Measurements from ENCODE around the gene AICDA. TPM values are rescaled to one million over a fixed set of nuclear protein-coding genes. Genes with fewer than 3 reads are reported as not detected.
"Not testable (repeated sequence)": the region's sequence is repeated elsewhere in the genome, so short reads cannot be mapped to it uniquely, and the experiment has no call there.

Gene AICDA
- total RNA-seq (2014; rRNA removed; shearing (Covaris generic)) = not detected in 2 replicates

DNA sequence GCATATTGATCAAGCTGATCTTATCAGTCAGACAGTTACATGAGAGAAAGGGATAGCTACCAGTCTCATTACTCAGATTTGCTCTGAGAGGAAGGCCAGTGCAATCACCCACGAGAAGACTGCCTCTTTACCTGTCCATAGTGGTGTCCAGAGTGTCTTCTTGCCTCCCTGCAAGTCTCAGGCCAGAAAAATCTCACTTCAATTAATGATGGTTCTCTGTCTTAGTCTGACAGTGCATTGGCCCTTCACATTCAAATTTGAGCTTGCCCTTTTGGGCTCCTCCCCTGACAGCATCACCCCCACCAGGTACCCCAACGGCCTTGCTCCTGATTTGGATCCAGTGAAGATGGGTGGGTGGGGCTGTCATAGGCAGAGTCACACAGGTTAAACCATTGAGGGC lies at the start of gene AICDA:
TSS of gene AICDA (minus strand) at position 231 of the 400 bp plus-strand sequence. CDS start at position 139, 92 bp downstream.
- no peak for DNase-seq (ENCODE audit: low read depth)

DNA sequence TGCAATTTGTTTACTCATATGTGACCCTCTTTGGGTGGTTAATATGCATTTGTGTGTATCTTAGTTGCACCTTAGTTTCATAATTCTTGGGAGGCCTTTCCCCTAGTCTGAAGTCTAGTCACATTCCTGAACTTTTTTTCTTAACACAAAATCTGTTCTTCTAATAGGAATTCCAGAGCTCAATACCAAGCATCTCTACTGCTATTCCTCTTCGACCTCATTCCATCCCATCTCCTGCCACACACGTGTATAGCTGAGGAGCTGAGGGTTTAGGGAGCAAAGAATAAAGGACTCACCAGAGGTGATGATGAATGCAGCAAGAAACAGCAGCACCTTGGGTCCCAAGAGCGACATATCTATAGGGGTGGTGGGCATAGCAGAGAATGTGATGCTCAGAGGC lies 49.1 kb upstream of the AICDA start:
- no peak for DNase-seq (ENCODE audit: low read depth)

- no peak for DNase-seq (ENCODE audit: low read depth)
Measured at GRCh38 chr12:8661016-8661415, 48.4 kb upstream of the AICDA start.

DNA sequence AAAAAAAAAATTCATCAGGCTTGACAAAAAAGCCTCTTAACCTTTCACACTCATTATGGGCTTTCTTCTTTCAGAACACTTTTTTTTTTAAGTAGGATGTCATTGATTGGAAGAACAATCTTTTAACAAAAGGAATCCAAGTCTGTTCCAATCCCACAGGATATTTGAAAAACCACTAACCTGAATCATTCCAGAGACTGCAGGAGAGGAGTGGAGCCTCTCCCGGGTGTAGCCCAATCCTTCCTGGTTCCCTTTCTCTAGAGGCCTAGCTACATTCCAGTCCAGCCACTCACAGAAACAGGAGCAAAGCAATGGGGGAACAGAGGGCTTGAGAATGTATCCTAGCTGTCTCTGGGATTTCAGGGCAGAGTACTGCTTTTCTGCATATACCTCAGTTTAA lies 45.7 kb upstream of the AICDA start:
- DNase-seq (ENCODE audit: low read depth) = peak; percentile 52

- no peak for DNase-seq (ENCODE audit: low read depth)
Measured at GRCh38 chr12:8655421-8655820, 42.8 kb upstream of the AICDA start.

GRCh38 chr12:8648576-8649205 lies 36.0 kb upstream of the AICDA start:
- no peak for DNase-seq (ENCODE audit: low read depth)

DNA sequence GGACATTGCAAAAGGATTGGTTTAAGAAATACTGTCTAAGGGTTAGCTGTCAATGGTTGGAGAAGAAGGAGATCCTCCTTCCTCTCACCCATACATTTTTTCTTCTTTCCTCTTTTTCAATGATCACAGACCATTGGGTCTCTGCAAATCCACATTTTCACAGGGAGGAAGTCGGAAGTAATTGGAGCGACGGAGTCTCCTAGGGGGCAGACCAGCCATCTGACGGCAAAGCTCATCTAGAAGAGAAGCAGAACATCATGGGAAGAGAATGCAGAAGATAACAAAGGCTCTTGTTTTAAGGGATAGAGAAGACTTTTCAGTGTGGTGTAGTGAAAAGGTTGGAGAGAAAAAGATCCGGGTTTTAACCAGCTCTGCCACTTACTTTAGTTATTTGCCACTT lies 35.3 kb upstream of the AICDA start:
- no peak for DNase-seq (ENCODE audit: low read depth)

DNA sequence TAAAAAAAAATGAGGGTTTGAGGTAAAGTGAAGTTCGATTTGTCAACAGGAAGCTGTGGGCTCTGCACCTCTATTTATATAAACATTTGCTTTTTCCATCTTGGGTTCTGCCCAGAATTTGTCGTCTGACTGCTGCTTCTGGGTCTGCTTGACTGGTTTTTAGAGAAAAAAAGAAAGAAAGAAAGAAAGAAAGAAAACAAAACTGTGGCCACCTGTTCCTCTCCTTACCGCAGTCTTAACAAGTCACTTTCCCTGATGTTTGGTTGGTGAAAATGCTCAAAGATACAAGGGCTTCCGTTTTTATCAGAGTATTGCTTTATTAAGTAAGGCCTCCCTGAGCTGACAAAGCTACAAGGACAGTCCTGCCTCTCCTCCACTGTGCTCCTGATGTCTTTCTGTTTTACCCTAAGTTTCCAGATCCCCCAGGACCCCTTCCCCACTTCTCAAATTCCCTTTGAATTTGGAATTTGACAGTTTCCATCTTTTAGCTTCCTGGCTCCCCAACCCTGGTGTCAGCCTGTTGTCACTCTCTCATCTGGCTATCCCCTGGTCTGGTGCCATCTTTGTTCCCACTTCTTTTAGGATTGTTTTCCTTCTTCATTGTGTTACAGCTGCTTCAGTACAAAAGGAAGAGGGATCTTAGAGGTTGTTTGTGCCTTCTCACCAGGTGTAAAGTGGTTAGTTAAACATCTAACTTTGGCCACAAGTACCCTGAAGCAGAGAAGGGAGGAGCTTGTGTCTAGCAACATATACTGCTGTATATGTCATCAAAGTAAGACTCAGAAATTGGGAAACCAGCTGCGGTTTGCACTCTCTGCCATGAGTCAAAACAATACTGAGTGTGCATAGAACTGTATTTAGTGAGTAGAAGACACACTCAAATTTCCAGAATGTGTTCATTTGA lies 31.9 kb upstream of the AICDA start:
- no peak for DNase-seq (ENCODE audit: low read depth)

DNA sequence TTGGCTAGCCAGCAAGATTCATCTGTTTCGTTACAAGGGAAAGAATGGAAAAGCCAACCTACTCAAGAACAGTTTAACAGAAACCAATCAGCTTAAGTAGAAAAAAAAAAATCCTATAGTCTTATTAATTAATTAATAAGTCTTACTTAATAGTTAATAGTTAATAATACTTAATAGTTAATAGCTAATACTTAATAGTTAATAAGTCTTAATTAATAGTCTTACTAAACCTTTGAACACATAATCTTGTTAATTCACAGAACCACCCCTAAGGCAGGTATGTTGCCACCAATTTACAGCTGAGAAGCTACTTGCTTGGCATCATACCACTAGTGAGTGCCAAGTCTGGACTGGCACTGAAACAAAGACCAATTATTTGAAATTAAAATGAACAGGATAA lies 30.1 kb upstream of the AICDA start:
- no peak for DNase-seq (ENCODE audit: low read depth)

DNA sequence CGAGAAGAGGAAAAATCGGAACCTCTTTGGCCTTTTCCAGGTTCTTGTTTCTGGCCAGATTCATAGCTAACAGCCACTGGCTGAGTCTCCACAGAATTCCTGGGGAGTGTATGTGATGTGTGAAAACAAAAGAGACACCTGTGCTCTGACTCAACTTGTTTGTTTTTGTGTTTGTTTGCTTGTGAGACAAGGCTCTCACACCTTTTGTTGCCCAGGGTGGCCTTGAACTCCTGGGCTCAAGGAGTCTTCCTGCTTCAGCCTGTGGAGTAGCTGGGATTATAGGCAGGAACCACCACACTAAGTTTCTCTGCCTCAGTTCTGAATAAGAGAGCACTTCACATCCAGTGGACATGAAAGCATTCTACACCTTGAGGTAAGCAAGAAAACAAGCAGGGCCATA lies 27.3 kb upstream of the AICDA start:
- DNase-seq (ENCODE audit: low read depth) = no peak

DNA sequence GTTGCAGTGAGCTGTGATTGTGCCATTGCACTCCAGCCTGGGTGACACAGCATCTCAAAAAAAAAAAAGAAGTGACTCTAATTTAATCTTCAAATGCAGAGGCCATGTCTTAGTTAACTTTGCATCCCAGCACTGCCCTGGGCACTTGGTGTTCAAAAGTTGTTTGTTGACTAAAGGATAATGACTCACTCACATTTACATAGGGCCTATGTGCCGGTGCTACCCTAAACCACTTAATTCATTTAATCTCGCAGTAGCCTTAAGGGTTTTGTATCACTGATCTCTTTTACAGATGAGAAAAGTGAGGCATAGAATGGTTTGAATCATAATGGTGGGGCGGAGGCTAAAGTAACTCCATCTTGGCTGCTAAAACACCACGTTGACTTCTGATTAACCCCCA lies 26.3 kb upstream of the AICDA start:
- DNase-seq (ENCODE audit: low read depth) = no peak

DNA sequence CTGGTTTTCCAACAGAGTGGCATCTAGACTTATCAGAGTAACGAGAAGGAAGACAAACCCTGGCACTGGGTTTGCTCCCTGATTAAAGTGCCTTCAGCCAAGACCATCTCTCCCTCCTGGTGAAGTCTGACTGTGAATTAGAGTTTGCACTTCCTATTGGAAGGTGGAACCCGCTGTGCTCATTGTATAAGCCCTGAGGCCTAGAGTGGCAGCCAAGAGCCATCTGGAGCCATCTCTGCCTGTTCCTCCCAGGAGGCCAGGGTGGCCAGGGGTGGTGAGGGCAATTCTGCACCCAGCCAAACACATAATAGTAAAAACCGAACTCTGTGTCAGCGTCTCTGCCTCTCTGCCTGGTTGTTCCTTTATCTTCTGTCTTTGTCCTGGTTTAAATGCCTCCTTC lies 25.0 kb upstream of the AICDA start:
- no peak for DNase-seq (ENCODE audit: low read depth)

DNA sequence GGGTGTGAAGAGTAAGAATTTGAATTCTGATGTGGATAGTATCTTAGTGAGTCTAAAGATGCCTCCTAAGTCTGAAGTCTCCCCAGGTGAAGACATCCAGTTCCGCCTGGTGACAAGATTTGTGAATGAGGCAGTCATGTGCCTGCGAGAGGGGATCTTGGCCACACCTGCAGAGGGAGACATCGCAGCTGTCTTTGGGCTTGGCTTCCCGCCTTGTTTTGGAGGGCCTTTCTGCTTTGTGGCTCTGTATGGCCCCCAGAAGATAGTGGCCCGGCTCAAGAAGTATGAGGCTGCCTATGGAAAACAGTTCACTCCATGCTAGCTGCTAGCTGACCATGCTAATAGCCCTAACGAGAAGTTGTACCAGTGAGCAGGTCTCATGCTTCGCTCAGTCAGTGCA lies 24.6 kb upstream of the AICDA start:
- DNase-seq (ENCODE audit: low read depth) = no peak

DNA sequence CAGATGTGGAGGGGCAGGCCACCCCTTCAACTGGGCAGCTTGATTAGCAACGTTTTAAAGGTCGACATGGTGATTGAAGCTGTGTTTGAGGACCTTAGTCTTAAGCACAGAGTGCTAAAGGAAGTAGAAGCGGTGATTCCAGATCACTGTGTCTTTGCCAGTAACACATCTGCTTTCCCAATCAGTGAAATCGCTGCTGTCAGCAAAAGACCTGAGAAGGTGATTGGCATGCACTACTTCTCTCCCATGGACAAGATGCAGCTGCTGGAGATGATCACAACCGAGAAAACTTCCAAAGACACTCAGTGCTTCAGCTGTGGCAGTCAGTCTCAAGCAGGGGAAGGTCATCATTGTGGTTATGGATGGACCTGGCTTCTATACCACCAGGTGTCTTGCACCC lies 23.9 kb upstream of the AICDA start:
- DNase-seq (ENCODE audit: low read depth) = no peak

- DNase-seq (ENCODE audit: low read depth) = not testable (repeated sequence)
Measured at GRCh38 chr12:8636007-8636346, 23.3 kb upstream of the AICDA start.

- not testable (repeated sequence) for DNase-seq (ENCODE audit: low read depth)
Measured at GRCh38 chr12:8635342-8636006, 22.8 kb upstream of the AICDA start.

GRCh38 chr12:8630131-8630530 lies 17.5 kb upstream of the AICDA start:
- DNase-seq (ENCODE audit: low read depth) = no peak

DNA sequence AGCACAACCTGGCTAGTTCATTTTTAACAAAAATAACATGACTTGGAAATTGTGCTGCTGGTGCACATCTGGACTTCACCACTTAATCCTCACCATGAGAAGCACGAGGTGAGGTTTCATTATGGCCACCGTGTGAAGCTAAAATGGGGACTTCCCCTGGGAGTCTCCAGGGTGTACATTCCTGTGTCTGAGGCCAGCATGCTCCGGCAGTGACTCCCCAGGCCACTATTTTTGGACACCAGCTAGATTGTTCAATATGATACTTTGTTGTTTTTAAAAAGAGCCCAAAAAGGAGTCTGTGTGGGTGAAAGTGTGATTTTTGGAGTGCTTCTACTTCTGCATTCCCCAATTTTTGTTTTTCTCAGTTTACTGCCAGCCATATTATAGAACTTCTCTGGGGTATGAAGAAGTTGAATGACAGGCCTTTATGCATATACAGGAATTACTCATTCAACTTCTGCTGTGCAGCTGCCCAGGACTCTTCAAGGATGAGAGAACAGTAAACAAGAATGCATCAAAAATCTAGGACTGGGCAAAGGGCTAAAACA lies 16.9 kb upstream of the AICDA start:
- DNase-seq (ENCODE audit: low read depth) = peak; percentile 12

DNA sequence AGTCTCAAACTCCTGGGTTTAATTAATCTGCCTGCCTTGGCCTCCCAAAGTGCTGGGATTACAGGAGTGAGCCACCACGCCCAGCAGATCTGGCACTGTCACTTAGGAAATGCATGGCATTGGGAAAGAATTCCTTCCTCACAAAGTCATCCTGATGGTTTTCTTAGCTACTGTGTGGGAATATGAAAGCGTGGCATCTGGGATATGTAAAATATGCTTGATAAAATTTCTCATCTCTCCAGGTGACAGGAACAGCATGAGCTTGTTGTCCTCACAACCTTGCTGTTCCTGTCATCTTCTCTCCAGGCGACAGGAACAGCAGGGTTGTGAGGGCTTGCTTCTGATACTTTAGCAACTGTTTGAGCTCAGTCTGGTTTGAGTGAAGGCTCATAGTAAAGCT lies 16.1 kb upstream of the AICDA start:
- DNase-seq (ENCODE audit: low read depth) = no peak

DNA sequence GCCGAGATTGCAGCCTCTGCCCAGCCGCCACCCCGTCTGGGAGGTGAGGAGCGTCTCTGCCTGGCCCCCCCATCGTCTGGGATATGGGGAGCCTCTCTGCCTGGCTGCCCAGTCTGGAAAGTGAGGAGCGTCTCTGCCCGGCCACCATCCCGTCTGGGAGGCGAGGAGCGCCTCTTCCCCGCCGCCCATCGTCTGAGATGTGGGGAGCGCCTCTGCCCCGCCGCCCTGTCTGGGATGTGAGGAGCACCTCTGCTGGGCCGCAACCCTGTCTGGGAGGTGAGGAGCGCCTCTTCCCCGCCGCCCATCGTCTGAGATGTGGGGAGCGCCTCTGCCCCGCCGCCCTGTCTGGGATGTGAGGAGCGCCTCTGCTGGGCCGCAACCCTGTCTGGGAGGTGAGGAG lies 12.1 kb upstream of the AICDA start:
- not testable (repeated sequence) for DNase-seq (ENCODE audit: low read depth)

DNA sequence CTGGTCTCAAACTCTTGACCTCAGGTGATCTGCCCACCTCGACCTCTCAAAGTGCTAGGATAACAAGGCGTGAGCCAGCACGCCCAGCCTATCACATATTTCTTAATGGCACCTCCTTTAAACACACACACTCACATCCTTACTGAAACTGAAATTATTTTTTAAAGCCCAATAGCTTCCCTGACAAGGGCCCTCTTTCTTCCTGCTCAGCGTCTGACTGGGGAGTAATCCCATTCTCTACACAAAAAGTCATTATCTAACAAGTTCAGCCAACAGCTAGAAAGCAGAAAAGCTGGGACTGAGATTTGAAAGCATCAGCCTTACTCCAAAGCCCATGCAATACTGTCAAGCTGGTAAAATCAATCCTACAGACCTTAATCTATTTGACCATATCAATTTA lies 10.0 kb upstream of the AICDA start:
- DNase-seq (ENCODE audit: low read depth) = no peak

DNA sequence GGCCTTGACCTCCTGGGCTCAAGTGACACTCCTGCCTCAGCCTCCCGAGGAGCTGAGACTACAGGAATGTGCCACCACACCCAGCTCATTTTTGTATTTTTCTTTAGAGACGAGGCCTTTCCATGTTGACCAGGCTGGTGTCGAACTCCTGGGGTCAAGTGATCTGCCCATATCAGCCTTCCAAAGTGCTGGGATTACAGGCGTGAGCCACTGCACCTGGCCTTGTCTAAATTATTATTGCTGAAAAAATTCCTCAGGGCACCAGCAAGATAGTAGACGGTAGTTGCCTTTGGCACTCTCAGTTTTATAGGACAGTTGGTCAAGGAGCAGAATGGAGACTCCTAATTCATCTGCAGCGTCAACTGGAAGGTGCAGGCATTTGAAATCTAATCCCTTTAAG lies 2.5 kb upstream of the AICDA start:
- no peak for DNase-seq (ENCODE audit: low read depth)

- not testable (repeated sequence) for DNase-seq (ENCODE audit: low read depth)
Measured at GRCh38 chr12:8613881-8614280, 1.2 kb upstream of the AICDA start.
